ENCODE data around the gene DCANP1. TPM values are rescaled to one million over a fixed set of nuclear protein-coding genes. Genes with fewer than 3 reads are reported as not detected.

Gene DCANP1, protein sequence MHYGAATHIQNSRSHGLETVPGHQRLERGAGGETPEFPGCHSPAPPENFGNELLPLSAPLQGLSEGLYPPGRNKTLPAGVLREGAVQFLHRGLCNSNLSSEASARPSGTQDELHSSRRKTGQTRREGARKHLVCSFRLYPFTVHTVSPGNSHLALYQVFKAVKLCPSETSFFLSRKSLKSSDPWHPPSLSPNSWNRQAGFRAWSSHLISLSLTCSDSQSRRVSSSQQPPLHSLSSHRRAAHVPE
- not detected in 2 replicates for total RNA-seq (2014; rRNA removed; shearing (Covaris generic))

DNA sequence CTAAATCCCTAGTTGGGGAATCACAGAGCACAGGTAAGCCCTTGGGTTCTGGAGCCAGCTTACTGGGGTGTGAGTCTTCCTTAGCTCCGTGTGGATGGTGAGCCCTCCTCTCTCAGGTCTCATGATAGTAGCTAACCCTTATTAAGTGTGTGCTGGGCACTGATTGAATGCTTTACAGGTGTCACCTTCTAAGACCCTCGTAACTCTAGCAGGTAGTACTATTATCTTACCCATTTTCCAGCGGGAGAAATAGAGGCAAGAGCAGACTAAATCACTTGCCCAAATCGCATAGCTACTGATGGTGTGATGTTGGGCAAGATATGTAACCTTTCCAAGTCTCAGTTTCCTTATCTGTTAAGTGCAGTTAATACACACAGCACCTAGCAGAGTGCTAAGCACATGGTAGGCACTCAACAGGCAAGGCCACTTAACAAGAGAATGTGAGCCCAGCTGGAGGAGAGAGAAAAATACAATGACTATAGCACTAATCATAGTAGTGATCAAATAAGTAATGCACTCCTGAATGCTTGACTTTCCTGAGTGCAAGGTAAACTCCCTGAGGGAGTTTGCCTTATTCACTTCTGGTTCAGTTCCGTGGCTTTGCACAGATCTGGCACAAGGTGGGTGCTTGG, at the start of gene DCANP1:
DCANP1 (minus strand) TSS at position 51 of the 632 bp plus-strand sequence. CDS start 240 bp downstream, outside the sequence.

DNA sequence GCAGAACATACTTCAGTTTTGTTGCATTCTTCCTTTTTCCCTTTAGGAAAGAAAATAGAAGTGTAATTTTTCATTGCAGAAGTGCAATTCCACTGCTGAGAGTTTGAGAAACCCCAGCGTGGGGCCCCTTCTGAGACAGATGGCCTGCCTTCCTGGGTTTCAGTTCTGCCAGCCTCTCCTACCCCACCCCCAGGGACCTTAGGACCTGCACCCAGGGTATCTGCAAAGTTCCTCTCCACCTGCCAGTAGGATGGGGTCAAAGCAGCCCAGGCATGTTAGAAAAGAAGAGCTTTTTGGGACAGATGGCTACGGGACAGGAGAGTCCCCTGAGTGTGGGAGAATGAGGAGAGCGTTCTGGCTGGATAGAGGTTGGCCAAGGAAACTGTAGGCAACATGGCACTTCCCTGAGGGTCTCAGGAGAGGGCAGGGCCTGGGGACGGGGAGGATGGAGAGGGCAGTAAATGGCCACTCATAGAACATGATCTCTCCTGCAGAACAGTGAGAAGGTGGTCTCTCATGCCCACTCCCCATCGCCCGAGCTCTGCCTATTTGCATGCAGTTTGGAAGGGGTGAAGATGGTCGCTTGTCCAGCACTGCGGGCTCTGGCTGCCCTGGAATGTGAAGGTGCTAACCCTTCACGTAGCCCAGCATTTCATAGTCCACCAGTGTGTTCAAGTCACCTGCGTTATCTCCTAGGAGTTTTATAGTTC, 5.3 kb upstream of the DCANP1 start, which contains the start of gene TIFAB:
TIFAB (minus strand) TSS at position 31 of the 710 bp plus-strand sequence. CDS start 2,412 bp downstream, outside the sequence.

DNA sequence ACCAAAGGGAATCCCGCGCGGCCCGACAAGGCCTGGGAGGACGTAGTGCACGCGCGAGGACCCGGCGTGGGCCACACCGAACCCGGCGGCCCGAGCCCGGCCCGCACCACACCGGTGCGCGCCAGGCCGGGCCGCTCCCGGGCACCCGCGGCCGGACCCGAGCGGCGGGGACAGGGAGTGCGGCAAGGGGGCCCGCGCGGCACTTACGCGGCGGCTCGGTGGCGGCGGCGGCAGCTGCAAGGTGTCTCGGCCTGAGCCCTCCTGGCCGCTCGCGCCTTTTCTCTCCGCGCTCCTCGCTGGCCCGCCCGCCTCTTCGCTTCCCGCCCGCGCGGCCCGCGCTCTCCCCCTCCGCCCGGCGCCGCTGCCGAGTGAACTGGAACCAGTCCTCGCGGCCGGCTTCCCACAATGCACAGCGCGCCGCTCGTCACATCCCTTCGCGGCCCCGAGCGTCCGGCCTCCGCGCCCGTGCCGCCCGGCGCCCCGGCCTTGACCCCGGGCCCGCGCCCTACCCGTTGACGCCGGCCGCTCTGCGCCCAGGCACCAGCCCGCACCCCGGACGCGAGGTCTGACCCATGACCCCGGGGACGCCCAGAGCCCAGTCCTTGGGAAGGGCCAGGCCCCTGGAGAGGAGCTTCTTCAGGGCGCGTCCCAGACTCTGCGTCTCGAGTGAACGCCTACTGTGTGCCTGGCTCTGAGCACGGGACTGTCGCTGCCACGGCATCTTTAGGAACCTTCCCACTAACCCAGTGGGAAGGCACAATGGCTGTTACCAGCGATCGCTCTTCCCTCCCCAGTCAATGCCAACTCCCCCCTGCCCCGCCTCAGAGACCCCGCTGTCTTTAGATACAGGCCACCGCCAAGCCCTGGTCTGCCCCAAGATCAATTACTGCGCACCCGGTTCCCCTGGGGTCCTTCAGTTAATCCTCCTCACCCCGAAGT, 48.0 kb downstream of the DCANP1 start, which contains the start of gene MACROH2A1:
MACROH2A1 (minus strand) TSS at position 377 of the 939 bp plus-strand sequence. CDS start 10,138 bp downstream, outside the sequence.

Small RNA genes within 50 kb of the gene (small RNA-seq; reads per million reads assigned to genes)
- not detected for gene DCANP1

Other genes starting within 250 kb of the DCANP1 start
- 341 and 400 TPM in 2 replicates for gene MACROH2A1, start 48.1 kb downstream of the DCANP1 start, total RNA-seq (2014; rRNA removed; shearing (Covaris generic))
- not detected in 2 replicates for gene TIFAB, start 5.0 kb upstream of the DCANP1 start, total RNA-seq (2014; rRNA removed; shearing (Covaris generic))
- gene NEUROG1, start 88.6 kb upstream of the DCANP1 start, total RNA-seq (2014; rRNA removed; shearing (Covaris generic)) = not detected in 2 replicates
- 0.11 TPM in 1 of 2 replicates, not detected in the other for gene CXCL14, start 131.6 kb upstream of the DCANP1 start, total RNA-seq (2014; rRNA removed; shearing (Covaris generic))

Measured in A375 (cell line).